Superior temporal gyrus (tissue), 1 donor: ENCODE measurements around the gene MRPS6.

ENCODE experiments used
- DNase-seq: peaks from one replicate; pipeline ENCODE4 v3.0.0-alpha.2; 2016; ENCODE audit errors: extremely low spot score

The MRPS6 gene

DNA sequence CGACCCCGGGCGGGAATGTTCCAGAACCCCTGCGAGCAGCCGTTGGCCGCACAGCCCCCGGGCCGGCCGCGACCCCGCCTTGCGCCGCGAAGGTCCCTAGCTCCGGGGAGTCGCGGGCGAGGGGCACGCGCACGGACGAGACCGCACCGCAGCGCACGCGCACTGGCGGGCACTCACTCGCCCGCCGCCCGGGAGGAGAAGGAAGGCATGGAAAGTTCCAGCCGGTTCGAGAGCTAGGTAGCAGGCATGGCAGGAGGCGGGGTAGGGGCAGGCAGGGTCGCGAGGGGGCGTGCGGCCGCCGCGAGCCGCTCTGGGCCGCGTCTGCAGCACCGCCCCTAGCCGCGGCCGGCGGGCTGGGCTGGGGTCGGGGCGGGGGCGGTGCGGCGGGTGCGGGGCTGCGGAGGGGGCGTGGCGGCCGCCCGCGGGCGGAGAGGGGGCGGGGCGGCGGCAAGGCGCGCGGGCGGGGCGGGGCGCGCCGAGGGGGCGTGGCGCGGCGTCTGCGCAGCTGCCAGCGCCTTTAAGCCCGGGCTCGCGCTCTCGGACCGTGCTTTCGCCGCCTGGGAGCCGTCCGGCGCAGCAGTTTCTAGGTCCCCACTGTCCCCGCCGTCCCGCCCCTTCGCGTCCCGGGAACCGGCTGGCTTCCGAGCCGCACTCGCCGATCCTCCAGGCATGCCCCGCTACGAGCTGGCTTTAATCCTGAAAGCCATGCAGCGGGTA lies at the start of gene MRPS6, which contains the start of gene SLC5A3:
Gene MRPS6, plus strand, starts transcription at position 547 of the 717 bp plus-strand sequence. Its CDS starts 123 bp downstream, at position 670.
Gene SLC5A3, plus strand, starts transcription at position 547 of the 717 bp plus-strand sequence. CDS start 21,621 bp downstream, outside the sequence.
- peak; percentile 73 for DNase-seq

DNA sequence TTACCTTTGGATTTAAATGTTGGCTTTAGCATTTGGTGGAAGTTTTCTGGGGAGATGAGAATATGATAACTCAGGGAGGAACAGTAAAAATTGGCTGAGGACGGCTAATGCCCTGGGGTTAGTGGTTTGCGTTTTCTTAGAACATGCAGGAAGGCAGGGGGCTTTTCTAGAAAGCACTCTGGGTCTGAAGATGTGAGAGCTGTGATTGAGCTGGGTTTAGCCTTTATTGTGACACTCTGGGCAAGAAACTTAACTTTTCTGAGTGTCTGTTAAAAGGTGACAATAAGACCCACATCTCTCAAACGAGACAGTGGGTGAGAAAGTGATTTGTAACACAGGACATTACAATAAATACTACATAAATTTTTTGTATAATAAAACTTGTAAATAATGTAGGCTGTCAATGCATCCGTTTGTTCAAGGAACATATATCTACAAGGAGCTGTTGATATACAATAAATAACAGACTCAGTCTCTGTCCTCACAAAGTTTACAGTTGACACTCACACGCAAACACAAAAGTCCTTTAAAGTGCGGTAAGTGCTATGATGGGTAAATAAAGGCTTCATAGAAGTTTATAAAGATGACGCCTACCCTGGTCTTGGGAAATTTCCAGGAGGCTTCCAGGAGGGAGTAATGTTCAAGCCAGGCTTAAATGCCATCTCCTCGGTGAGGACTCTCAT lies 49.5 kb upstream of the MRPS6 start:
- DNase-seq: no peak

DNA sequence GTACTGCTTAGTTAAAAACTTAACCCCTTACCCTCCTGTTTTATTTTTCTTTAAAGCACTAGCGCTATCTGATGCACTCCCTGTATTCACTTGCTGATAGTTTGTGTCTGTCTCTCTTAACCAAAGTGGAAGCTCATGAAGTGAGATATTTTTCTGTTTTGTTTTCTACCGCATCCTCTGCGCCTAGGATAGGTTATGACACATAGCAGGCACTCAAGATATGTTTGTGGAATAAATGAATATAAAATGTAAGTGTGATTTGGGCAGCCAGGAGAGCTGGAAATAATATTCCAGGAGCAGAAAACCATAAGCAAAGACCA lies 49.0 kb upstream of the MRPS6 start:
- DNase-seq: no peak

DNA sequence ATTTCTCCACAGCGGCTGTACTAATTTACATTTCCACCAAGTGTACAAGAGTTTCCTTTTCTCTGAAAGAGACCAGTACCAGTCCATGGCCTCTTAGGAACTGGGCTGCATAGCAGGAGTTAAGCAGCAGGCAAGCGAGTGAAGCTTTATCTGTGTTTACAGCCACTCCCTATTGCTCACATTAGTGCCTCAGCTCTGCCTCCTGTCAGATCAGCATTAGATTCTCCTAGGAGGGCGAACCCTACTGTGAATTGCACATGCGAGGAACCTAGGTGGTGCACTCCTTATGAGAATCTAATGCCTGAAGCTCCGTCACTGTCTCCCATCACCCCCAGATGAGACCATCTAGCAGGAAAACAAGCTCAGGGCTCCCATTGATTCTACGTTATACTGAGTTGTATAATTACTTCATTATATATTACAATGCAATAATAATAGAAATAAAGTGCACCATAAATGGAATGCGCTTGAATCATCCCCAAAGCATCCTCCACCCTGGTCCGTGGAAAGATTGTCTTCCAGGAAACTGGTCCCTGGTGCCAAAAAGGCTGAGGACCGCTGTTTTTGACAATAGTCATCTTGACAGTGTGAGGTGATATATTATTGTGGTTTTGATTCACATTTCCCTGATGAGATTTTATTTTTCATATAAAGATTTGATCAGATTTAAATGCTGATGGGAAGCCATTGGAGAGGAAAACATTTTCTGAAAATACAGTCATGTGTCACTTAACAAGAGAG lies 45.5 kb upstream of the MRPS6 start:
- DNase-seq: no peak

DNA sequence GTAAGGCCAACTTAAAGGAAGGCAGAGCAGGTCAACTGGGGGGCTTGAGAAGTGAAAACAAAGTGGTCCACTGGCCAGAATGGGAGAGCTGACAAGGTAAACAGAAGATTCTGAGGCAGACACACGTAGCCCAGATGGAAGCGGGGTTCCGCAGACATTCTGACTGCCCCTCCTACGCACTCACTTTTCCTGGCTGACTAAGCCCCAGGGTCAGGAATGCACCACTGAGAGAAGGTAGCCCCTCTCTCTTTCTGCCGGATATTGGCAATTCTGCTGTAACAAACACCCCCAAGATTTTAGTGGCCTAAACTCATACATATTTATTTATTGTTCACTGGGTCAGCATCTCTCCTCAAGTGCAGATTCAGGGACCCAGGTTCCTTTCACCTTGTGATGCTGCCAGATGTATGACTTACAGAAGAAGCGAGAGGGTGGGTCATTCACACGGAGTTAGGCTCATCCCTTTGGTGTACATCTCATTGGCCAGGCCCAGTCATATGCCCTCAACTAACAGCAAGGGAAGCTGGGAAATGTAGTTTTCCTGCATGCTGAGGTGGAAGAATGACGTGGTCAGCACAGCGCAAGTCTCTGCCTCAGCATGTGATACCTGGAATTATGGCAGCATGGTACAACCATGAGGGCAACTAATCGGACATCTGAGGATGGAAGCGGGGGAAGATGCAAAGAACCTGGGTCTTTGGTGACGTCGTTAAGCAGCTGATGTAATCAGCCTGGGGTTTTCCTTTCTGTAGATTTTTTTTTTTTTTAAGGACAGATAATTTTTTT lies 43.4 kb upstream of the MRPS6 start:
- DNase-seq: peak; percentile 60

DNA sequence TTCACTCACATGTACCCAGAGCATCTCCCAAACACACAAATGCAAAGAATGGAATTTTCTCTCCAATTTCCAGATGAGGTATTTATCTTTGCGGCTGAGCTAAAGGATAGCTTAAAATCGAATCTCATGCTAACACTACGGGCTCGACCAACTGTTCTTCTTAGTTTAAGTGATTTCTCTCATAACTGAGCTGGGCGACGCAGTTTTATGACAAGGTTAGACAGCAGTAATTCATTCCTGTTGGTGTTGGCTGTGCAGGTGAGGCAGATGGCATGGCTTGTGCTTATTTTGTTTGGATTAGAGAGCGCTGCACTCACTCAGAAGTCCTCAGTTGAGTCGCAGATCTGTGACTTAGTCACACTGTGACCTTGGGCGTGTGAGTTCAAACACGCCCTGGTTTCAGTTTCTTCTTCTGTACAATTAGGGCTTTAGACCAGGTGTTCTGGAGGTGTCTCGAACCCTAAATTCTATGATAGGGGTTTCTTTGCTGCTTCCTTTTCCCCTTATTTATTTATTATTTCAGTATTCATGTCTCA lies 41.5 kb upstream of the MRPS6 start:
- no peak for DNase-seq

DNA sequence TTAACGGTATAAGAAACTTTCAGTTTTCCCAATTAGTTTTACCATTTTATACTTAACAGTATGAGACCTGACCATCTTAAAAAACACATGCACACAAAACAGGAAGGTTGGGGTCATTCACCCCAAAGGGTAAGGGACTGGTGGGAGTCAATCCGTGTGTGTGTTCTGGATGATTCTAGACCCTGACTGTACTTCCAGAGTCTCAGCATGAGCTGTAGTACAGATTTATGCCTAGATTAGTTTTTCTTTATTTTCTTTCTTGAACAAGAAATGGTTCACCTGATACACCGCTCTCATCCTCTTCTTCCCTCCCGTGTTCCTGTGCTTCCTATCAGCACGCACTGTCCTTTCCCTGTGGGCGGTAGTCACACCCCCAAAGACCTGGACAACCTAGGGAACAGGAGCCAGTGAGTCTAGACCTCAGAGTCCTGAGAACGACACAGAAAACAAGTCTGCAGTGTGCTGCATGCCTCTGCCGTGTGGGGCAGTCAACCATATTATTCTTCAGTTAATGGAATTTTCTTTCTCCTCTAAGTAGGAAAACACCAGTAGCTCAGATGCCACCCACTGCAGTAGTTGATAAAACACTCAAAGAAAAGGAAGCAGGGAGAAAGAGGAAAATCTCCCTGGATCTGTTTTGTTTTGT lies 38.9 kb upstream of the MRPS6 start:
- no peak for DNase-seq

DNA sequence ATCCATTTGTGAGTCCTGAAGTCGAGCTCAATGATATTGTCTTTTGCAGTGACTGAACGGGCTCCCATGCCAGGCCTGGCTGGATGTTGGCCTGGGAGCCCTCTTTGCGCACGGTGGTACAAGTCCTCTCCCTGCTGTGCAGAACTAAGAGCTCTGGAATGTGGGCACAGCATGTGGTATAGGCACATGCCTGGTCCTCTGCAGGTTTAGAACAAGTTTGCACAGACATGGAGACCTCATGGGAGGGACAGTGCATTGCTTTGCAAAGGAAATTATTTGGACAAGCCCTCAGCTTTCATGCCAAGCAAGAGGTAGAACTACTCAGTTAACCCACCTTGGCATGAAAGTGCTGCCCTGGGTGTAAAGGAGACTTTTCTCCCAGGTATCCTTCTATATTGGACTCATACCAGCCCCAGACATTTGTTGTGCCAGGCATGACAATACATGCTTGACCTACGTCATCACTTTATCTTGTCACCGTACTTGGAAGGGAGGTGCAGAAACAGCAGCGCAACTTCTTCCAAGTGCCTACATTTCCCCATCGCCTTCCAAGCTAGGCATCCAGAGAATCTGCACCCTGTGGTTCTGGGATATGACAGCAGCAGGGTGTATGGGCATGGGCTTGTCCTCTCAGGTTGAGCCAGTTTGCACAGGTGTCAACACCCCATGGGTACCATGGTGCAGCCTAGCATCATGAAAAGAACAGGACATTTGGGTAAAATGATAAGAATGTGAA lies 37.6 kb upstream of the MRPS6 start:
- no peak for DNase-seq

DNA sequence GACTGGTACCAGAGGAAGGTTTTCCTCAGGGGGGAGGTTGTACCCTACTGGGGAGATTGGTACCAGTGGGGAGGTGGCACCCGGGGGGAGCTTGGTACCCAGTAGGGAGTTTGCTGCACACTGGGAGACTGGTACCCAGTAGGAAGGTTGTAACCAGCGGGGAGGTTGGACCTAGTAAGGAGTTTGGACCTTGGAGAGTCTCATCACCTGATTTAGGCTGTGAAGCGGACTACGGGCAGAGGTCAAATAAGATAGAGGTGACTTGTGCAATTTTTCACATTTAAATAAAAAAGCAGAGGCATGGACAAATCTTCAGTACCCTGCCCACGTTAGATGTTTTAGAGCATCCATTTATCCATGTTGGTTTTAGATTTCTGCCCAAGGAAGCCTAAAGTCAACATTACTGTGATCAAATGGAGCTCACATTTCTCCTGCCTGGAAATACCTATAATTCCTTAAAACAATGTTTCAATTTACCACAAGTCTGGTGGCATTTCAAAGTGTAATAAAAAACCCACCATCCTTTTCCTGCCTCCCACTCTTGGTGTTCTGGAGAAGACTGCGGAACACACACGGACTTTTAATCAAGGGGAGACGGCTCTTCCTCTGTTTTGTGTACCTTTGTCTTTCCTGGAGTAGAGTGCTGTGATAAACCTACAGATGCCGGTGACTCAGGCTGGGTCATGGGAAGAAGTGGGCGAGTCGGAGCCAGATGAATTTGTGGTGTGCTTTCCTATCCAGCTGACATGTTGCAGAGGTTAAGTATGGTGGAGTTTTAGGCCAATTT lies 36.2 kb upstream of the MRPS6 start:
- DNase-seq: no peak

DNA sequence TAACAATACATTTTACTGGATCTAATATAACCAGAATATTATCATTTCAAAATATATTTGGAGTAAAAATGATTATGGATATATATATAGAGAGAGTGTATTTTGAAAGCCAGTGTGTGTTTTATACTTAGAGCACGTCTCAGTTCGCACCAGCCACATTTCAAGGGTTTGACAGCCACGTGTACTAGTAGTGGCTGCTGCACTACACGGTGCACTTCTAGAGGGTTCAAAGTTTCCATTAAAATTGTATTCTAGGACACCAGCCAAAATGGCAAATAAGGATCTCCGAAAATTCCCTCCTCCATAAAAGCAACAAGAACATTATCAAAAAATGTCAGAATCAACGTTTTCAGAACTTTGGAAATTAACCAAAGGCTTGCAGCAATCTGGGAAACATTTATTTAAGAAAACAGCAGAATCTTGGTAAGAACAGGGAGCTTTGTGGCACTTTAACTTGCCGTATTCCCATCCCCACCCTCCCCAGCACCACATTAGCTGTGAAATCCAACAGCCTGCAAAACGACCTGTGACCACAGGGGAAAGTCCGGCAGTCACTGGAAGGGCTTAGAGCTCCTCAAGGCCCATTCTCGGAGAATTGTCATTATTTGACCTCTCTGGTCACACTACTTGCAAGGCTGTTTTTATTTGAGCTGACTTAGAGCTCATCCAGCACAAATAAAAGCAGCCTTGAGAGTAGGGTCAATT lies 33.5 kb upstream of the MRPS6 start:
- no peak for DNase-seq

DNA sequence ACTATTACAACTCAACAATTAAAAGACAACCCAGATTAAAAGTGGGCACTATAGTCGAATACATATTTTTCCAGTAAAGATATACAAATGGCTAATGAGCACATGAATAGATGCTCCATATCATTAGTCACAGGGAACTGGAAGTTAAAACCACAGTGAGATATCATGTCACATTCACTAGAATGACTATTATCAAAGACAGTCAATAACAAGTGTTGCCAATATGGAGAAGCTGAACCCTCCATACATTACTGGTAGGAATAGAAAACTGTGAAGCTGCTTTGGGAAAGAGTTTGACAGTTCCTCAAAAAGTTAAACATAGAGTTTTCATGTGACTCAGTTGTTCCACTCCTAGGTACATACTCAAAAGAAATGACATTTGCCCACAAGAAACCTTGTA lies 30.6 kb upstream of the MRPS6 start:
- no peak for DNase-seq

DNA sequence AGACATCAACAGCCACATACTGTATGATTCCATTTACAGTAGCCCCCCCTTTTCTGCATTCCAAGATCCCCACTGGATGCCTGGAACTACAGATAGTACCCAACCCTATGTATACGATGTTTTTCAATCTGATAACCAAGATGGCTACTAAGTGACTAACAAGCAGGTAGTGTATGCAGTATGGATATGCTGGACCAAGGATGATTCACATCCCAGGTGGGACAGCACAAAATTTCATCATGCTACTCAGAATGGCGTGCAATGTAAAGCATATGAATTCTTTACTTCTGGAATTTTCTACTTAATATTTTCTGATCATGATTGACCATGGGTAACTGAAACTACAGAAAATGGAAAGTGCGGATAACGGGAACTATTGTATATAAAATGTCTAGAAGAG lies 30.0 kb upstream of the MRPS6 start:
- DNase-seq: no peak

DNA sequence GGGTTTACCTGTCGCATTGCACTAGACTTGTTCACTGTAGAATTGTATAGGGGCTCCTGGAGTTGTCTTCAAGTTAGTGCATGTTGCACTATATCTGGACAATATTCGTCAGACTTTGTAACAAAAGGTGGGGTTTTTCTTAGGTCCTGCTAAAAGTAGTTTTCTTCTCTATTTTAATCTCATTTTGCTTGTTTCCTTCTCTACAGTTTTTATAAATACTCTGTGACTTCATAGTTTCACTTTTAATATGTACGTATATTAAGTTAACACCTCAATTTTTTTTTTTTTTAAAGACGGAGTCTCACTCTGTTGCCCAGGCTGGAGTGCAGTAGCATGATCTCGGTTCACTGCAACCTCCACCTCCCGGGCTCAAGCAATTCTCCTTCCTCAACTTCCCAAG lies 26.5 kb upstream of the MRPS6 start:
- no peak for DNase-seq

DNA sequence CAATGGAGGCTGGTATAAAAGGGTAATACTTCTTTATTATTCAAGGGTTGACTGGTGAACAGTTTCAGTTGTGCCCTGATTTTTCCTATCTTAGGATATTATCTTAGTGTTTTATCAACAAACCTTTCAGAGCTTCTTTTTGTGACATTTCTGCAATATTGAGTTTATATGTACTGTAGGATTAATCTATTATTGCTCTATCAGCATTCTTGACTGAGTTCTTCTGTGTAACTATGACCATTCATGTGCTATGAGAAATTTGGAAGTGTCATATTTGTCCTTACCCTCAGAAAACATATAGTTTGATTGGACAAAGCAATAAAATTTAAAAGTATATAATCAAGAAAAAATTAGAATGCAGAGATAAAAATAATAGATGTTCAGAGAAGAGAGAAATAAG lies 25.5 kb upstream of the MRPS6 start:
- no peak for DNase-seq

DNA sequence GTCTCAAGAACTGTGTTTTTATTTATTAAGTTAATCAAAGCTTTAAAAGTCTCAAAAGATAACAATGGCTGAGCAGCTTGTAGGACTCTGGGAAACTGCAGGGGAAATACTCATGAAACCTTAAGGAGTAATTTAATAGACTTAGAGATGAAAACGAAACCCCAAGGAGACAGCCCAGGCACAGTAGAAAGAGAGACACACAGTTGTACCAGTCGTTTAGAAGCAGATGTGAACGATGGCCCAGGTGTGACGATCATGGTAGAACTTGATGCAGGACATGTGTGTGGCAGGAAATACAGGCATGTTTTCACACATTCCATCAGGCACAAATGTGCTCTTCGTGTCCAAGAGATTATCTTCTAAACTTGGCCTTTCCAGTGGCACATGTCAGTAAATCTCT lies 21.2 kb upstream of the MRPS6 start:
- DNase-seq: no peak

DNA sequence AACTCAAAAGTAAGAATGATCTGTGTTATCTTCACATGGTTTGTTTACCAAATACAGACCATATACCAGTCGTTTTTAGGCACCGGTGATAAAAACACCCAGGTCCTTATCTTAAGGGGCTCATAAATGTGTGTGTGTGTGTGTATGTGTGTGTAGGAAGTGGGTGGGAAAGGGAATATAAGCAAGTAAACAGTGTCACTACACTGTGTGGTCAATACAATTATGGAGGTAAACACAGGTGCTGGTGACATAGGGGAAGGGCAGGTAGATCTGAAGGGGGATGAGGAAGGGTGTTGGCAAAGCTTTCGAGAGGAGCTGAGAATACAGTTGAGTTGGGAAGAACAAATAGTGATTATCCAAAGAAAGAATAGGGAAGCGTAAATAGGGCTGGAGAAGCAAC lies 19.1 kb upstream of the MRPS6 start:
- no peak for DNase-seq

DNA sequence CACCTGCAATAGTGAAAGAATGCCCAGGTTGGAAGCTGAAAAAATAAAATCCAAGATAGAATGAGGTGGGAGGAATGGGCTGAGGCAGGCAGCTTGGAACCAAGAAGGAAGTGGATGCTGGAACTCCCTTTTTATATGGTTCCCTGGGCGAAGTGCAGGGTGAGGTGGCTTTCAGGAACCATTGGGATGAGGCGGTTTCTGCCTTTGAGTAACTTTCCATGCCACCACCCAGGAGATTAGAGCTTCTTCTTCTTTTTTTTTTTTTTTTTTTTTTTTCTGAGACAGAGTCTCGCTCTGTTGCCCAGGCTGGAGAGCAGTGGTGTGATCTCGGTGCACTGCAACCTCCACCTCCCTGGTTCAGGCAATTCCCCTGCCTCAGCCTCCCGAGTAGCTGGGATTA lies 17.8 kb upstream of the MRPS6 start:
- DNase-seq: no peak

DNA sequence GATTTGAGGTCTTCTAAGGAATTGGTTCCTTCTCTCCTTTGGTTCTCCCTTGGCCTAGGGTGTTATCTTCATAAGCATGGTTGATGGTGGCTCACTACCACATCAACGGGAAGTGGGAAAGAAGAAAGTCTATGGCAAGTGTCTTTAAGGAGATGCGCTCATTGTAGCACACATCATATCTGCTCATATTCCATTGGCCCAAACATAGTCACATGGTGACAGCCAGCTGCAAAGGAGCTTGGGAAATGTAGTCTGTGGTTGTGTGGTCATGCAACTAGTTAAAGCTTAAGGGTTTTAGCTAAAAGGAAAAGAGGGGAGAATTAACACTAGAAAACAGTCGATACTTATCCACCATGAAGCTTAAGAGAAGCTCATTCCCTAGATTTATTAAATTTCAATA lies 11.4 kb upstream of the MRPS6 start:
- no peak for DNase-seq

DNA sequence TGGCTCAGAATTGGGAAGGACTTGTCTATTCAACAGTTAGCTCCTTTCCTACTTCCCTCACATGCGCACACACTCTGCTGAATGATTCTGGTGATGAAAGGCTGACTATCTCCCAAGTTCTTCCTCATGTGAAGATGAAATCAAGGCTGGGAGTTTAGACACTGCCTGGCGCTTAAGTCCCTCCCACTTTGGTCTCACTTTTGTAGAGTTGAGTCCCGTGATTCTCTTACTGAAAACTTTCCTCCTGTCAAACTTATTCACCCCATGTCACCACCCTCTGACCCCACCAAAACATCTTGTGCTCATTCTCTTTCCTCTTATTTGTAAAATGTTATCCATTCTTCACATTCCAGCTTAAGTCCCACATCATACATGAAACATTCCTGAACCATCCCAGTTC lies 8.4 kb upstream of the MRPS6 start:
- no peak for DNase-seq
